Lung (tissue), 12 donors: ENCODE data around the gene CDK2AP2. TPM values are rescaled to one million over a fixed set of nuclear protein-coding genes. Genes with fewer than 3 reads are reported as not detected.

Experiments used
- ATAC-seq: fragments of 200-7000 bp; cut with Tn5 transposase; one replicate; pipeline ENCODE4 v1.9.1; 2020; ENCODE audit warnings: moderate number of reproducible peaks; ENCODE audit not compliant: insufficient read depth, low FRiP score
- DNase-seq, 3 donors: peaks; one replicate each; pipeline ENCODE4 v3.0.0-alpha.2; 2013 to 2017
- H3K27ac ChIP-seq, 2 donors: one replicate each; pipeline ENCODE4 v1.5.1; 2013; ENCODE audit warnings: mild to moderate bottlenecking in 2 of 2, moderate library complexity in 2 of 2, control low read depth in 1 of 2, inconsistent platforms in 1 of 2, low read depth in 1 of 2, low read length in 1 of 2
- H3K27me3 ChIP-seq, 3 donors: one replicate each; pipeline ENCODE4 v1.5.1; 2013; ENCODE audit warnings: low read length in 2 of 3; ENCODE audit not compliant: control insufficient read depth in 3 of 3, insufficient read depth in 3 of 3
- H3K36me3 ChIP-seq, 4 donors: one replicate each; pipeline ENCODE4 v1.5.1; 2013; ENCODE audit warnings: low read length in 4 of 4, mild to moderate bottlenecking in 1 of 4, moderate library complexity in 1 of 4; ENCODE audit not compliant: control insufficient read depth in 4 of 4, insufficient read depth in 4 of 4
- H3K4me1 ChIP-seq, 5 donors: one replicate each; pipeline ENCODE4 v1.5.1; 2013; ENCODE audit warnings: low read length in 5 of 5, mild to moderate bottlenecking in 2 of 5, moderate library complexity in 1 of 5; ENCODE audit not compliant: control insufficient read depth in 5 of 5, insufficient read depth in 5 of 5
- H3K4me3 ChIP-seq: one replicate; pipeline ENCODE4 v1.5.1; 2013; ENCODE audit warnings: mild to moderate bottlenecking, control low read depth, moderate library complexity
- H3K9ac ChIP-seq, 2 donors: one replicate each; pipeline ENCODE4 v1.5.1; 2013; ENCODE audit warnings: low read length in 2 of 2, control low read depth in 1 of 2; ENCODE audit not compliant: insufficient read depth in 1 of 2
- H3K9me3 ChIP-seq, 4 donors: one replicate each; pipeline ENCODE4 v1.5.1; 2013; ENCODE audit warnings: low read length in 3 of 4, mild to moderate bottlenecking in 1 of 4, moderate library complexity in 1 of 4; ENCODE audit not compliant: control insufficient read depth in 4 of 4, insufficient read depth in 3 of 4
- WGBS, 2 donors: extraction: QIAGEN DNeasy Blood & Tissue Kit; methylation state at CpG; one replicate each; pipeline ENCODE4 v1.1.7; 2013; 5-methylcytosine and 5-hydroxymethylcytosine counted together
- polyA plus RNA-seq, 2 donors: library from polyadenylated mRNA; stranded (reverse); fragments of 200-250 nt; gene quantifications; one replicate each; pipeline ENCODE4 v1.2.1, GENCODE V29; 2013
- total RNA-seq, 2 donors: library from RNA; depleted of rRNA in 1 of 2; stranded (reverse); fragments of >200 nt in 1 of 2; gene quantifications; one replicate each; pipeline ENCODE4 v1.2.1, GENCODE V29; 2014 to 2021
- TF ChIP-seq, protein P1 (sequence below): IDR thresholded peaks from 2 replicates; pipeline ENCODE4 v1.5.1; 2012; ENCODE audit warnings: mild to moderate bottlenecking; ENCODE audit errors: control extremely low read depth, extremely low read depth
- donor health status: control.
- donor health status: control.
- donor health status: Bipolar disorder and iron deficiency.
- donor health status: healthy.
- donor health status: DM: yes; HTN: yes; CAD: no.

Gene CDK2AP2
- total and polyA plus RNA-seq, 4 donors, result 21.7 to 149 (median 121) TPM

DNA sequence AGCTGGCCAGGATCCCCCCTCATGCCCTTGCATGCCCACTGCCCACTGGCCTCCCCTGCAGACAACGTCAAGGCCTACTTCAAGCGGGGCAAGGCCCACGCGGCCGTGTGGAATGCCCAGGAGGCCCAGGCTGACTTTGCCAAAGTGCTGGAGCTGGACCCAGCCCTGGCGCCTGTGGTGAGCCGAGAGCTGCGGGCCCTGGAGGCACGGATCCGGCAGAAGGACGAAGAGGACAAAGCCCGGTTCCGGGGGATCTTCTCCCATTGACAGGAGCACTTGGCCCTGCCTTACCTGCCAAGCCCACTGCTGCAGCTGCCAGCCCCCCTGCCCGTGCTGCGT is 17.3 kb downstream of the CDK2AP2 start:
- no peak overlapping the region for H3K4me3 ChIP-seq
- no peaks in the 10 kb centered on the region for H3K4me1 ChIP-seq
- 88 to 94% methylated on average over 15 of the region's 15 CpGs for WGBS, 2 donors
- H3K9me3 ChIP-seq, result no peaks in the 10 kb centered on the region
- H3K9ac ChIP-seq, result no peak overlapping the region
- no peak for ATAC-seq
- no peak overlapping the region for H3K27ac ChIP-seq
- H3K36me3 ChIP-seq, result peaks cover 10 to 67% (median 22%) of the 10 kb centered on the region in 4 donors
- no peaks in the 10 kb centered on the region for H3K27me3 ChIP-seq
- TF ChIP-seq, protein P1, sequence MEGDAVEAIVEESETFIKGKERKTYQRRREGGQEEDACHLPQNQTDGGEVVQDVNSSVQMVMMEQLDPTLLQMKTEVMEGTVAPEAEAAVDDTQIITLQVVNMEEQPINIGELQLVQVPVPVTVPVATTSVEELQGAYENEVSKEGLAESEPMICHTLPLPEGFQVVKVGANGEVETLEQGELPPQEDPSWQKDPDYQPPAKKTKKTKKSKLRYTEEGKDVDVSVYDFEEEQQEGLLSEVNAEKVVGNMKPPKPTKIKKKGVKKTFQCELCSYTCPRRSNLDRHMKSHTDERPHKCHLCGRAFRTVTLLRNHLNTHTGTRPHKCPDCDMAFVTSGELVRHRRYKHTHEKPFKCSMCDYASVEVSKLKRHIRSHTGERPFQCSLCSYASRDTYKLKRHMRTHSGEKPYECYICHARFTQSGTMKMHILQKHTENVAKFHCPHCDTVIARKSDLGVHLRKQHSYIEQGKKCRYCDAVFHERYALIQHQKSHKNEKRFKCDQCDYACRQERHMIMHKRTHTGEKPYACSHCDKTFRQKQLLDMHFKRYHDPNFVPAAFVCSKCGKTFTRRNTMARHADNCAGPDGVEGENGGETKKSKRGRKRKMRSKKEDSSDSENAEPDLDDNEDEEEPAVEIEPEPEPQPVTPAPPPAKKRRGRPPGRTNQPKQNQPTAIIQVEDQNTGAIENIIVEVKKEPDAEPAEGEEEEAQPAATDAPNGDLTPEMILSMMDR, result no peak
- DNase-seq, result no peak

DNA sequence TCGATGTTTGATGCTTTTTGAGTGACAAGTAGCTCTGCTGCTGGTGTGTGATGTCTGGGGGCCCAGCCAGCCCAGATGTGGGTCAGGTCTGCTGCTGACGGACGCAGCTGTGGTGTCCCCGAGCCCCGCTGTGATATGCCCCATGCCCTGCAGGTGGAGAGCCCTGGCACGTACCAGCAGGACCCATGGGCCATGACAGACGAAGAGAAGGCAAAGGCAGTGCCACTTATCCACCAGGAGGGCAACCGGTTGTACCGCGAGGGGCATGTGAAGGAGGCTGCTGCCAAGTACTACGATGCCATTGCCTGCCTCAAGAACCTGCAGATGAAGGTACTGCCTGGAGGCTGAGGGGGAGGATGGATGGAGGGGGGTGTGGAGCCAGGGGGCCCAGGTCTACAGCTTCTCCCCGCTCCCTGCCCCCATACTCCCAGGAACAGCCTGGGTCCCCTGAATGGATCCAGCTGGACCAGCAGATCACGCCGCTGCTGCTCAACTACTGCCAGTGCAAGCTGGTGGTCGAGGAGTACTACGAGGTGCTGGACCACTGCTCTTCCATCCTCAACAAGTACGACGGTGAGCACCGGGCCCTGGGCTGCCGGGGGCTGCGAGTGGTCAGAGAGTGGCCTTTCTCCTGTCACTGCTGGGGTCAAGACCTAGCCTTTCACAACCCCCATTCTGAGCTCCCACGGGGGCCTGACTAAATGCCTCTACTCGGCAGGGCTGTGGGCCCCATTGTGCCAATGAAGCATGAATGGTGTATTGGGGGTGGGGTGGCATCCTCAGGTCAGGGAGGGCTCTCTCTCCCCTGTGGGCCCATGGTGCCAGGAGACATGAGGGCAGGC is 17.9 kb downstream of the CDK2AP2 start:
- no peak overlapping the region for H3K9ac ChIP-seq
- no peaks in the 10 kb centered on the region for H3K4me1 ChIP-seq
- H3K27me3 ChIP-seq, result no peaks in the 10 kb centered on the region
- H3K9me3 ChIP-seq, result no peaks in the 10 kb centered on the region
- H3K36me3 ChIP-seq, result peaks cover 10 to 62% (median 20%) of the 10 kb centered on the region in 4 donors
- DNase-seq, result no peak
- H3K27ac ChIP-seq, result no peak overlapping the region
- ATAC-seq, result no peak
- no peak overlapping the region for H3K4me3 ChIP-seq
- TF ChIP-seq, protein P1, result no peak
- WGBS, 2 donors, result 91 to 97% methylated on average over 19 to 23 of the region's 23 CpGs

DNA sequence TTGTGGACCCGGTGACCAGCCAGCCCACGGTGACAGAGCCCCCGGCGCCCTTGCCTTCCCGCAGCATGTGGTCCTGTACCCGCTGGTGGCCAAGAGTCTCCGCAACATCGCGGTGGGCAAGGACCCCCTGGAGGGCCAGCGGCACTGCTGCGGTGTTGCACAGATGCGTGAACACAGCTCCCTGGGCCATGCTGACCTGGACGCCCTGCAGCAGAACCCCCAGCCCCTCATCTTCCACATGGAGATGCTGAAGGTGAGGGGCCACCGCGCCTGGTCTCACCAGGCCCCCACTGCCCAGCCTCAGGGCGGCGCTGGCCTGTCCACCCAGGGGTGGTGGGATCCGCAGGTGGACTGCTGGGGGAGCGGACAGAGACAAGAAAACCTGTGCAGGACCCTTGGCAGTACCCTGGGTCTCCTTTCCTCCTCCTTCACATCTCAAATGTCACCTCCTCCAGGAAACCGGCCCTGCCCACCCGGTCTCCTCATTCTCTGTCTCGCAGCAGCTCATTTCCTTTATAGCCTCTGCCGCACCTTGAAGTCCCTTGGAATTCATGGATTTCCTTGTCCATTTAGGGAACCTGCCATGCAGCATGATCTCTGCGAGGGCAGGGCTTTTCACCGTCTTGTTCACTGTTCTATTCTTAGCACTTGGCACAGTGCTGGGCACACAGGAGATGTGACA is 18.6 kb downstream of the CDK2AP2 start:
- peaks cover 16 to 59% (median 19%) of the 10 kb centered on the region in 4 donors for H3K36me3 ChIP-seq
- TF ChIP-seq, protein P1, result no peak
- H3K4me1 ChIP-seq, result peaks cover 0 to 2% (median 0%) of the 10 kb centered on the region in 5 donors
- DNase-seq (no peak), ATAC-seq (no peak)
- H3K27me3 ChIP-seq, result no peaks in the 10 kb centered on the region
- H3K9me3 ChIP-seq, result no peaks in the 10 kb centered on the region
- 88 to 90% methylated on average over 25 of the region's 25 CpGs for WGBS, 2 donors
- no peak overlapping the region for H3K4me3 ChIP-seq
- no peak overlapping the region for H3K9ac ChIP-seq
- no peak overlapping the region for H3K27ac ChIP-seq
